ENCODE data around the gene CABCOCO1.

DNA sequence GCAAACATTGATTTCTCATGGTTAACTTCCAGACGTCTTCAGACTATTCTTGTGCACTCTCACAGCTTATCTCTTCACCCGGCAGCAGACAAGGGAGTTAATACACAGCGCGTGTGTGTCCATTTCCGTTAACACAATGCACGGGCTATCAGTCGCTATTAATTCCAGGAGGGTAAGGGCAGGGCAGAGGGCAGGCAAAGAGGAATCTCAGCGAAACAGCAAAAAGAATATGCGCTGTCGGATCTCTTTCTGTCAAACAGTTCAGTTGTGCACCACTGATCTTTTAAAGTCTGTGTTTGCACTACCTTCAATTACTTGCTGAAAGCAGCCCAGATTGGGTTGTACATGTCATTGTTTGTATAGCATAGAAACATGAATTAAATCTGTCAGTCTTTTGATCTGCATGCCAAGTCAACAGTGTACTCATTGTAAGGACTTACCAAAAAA lies 41.1 kb upstream of the CABCOCO1 start:
- no peak for TF ChIP-seq CTCF (IDR thresholded peaks at IDR 0.05; ENCODE audit: low read depth, low read length)
- TF ChIP-seq EZH2phosphoT487 (IDR thresholded peaks at IDR 0.05; ENCODE audit: low read depth) = no peak
